Uterus (tissue), 4 donors: ENCODE measurements around the gene GTF2A1. TPM values are rescaled to one million over a fixed set of nuclear protein-coding genes. Genes with fewer than 3 reads are reported as not detected.
A peak's percentile ranks its signal among the peaks of the same experiment; 100 is the strongest.

Experiments used
- DNase-seq, 2 donors: peaks; one replicate each; pipeline ENCODE4 v3.0.0-alpha.2; 2019 to 2020
- H3K27ac ChIP-seq, 2 donors: fragments of 200-600 bp; sonication (generic); 1 replicate in 1 of 2; 2 replicates in 1 of 2; pipeline ENCODE4 v1.5.1; 2016 to 2018
- H3K27me3 ChIP-seq, 2 donors: fragments of 200-600 bp; sonication (generic); one replicate each; pipeline ENCODE4 v1.5.1; 2018 to 2019; ENCODE audit warnings: control low read depth in 1 of 2
- H3K36me3 ChIP-seq, 2 donors: fragments of 200-600 bp; sonication (generic); one replicate each; pipeline ENCODE4 v1.5.1; 2019; ENCODE audit warnings: control low read depth in 1 of 2
- H3K4me1 ChIP-seq, 2 donors: fragments of 200-600 bp; sonication (generic); one replicate each; pipeline ENCODE4 v1.5.1; 2018 to 2019; ENCODE audit warnings: control low read depth in 1 of 2
- H3K4me3 ChIP-seq, 2 donors: fragments of 200-600 bp; sonication (generic); 1 replicate in 1 of 2; 2 replicates in 1 of 2; pipeline ENCODE4 v1.5.1; 2018 to 2019; ENCODE audit warnings: mild to moderate bottlenecking in 1 of 2
- H3K9me3 ChIP-seq, 2 donors: fragments of 200-600 bp; sonication (generic); one replicate each; pipeline ENCODE4 v1.5.1; 2019; ENCODE audit warnings: control low read depth in 1 of 2
- CTCF ChIP-seq, 4 experiments: fragments of 200-600 bp in 2 of 4; fragments of 450-650 bp in 2 of 4; sonication (generic) in 2 of 4; IDR thresholded peaks; one replicate each; pipeline ENCODE4 v1.5.1; 2016 to 2019; ENCODE audit warnings: antibody characterized with exemption in 4 of 4, mild to moderate bottlenecking in 2 of 4, moderate library complexity in 1 of 4
- POLR2A ChIP-seq, 2 donors: fragments of 450-650 bp; IDR thresholded peaks; one replicate each; pipeline ENCODE4 v1.6.1; 2016; ENCODE audit warnings: antibody characterized with exemption in 2 of 2, mild to moderate bottlenecking in 1 of 2, moderate library complexity in 1 of 2
- intact Hi-C: fragments of 100-400 bp; cut with DNase I; formaldehyde crosslinking; loops from one replicate; pipeline ENCODE4 v1.15.1; 2023; ENCODE audit warnings: low total_unique reads
- total RNA-seq, 4 donors: library from RNA; depleted of rRNA in 3 of 4; stranded (reverse); fragments of >200 nt in 3 of 4; gene quantifications; one replicate each; pipeline versions ENCODE4 v1.1.0 to v1.2.4, GENCODE V29; 2014 to 2023
- donor health status: DM: yes; HTN: yes; CAD: no.

The GTF2A1 gene
- total RNA-seq, result 10 to 100 TPM; 28.2 to 52.4 (median 35.9) TPM

DNA sequence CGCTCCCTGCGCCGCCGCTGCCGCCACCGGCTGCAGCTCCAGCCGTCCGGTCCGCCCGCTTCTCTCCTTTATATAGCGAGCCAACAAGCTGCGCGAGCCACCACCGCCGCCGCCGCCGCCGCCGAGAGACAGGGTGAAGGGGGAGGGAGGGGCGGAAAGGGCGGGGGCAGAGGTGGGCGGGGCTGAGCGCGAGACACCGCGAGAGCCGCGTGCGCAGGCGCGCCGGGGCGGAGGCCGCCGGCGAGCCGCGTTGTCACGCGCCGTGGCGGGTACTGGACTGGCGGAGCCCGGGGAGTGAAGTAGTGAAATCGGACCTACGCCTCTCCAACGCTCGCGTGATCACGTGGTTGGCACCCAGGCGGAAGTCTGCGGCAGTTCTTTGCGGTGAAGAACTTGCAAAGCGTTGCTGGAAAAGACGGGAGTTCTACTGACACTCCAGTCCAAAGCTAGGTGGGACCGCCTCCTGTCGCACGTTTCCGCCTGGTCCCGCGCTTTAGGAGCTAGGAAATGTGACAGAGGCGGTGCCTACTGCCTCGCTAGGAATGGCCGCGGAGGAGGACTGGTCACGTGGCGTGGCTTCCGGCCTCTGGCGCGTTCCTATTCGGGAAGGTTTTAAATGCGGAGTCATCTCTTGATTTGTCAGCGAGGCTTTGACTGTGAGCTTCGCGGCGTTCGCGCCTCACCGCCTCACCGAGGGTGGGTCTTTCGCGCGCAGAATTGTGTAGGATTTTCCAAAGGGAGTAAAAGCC lies at the start of gene GTF2A1:
TSS of gene GTF2A1 (minus strand) at position 130 of the 749 bp plus-strand sequence. CDS start 441 bp downstream, outside the sequence.
- intact Hi-C loops, result no loop called here
- peak; percentile 93 to 96 for DNase-seq
- TF ChIP-seq CTCF (IDR thresholded peaks at IDR 0.05), result peak in 2 of 4 experiments; percentile 7 to 18
- TF ChIP-seq POLR2A (IDR thresholded peaks at IDR 0.05), result peak; percentile 88
- no peaks in the 10 kb centered on the region for H3K9me3 ChIP-seq
- no peaks in the 10 kb centered on the region for H3K36me3 ChIP-seq
- H3K27me3 ChIP-seq, result no peaks in the 10 kb centered on the region
- H3K4me3 ChIP-seq, result peak within 1 kb of the TSS; percentile 92 to 93
- peak within 1 kb of the TSS; percentile 99 for H3K27ac ChIP-seq
- H3K4me1 ChIP-seq, result peaks cover 0 to 13% of the 10 kb centered on the region in 2 donors

- H3K27me3 ChIP-seq, result no peaks in the 10 kb centered on the region
- H3K4me1 ChIP-seq, result no peaks in the 10 kb centered on the region
- no peaks in the 10 kb centered on the region for H3K9me3 ChIP-seq
- intact Hi-C loops, result loop anchor here (10.0 kb wide), 1 partner anchor 185 kb away; no protein-coding TSS in a partner anchor
- DNase-seq, result no peak
- TF ChIP-seq CTCF (IDR thresholded peaks at IDR 0.05) (no peak), POLR2A (IDR thresholded peaks at IDR 0.05) (no peak)
- H3K4me3 ChIP-seq, result no peak overlapping the region
- H3K36me3 ChIP-seq, result no peaks in the 10 kb centered on the region
- no peak overlapping the region for H3K27ac ChIP-seq
These were observed 49.2 kb upstream of the GTF2A1 start for GRCh38 chr14:81269979-81270375.

DNA sequence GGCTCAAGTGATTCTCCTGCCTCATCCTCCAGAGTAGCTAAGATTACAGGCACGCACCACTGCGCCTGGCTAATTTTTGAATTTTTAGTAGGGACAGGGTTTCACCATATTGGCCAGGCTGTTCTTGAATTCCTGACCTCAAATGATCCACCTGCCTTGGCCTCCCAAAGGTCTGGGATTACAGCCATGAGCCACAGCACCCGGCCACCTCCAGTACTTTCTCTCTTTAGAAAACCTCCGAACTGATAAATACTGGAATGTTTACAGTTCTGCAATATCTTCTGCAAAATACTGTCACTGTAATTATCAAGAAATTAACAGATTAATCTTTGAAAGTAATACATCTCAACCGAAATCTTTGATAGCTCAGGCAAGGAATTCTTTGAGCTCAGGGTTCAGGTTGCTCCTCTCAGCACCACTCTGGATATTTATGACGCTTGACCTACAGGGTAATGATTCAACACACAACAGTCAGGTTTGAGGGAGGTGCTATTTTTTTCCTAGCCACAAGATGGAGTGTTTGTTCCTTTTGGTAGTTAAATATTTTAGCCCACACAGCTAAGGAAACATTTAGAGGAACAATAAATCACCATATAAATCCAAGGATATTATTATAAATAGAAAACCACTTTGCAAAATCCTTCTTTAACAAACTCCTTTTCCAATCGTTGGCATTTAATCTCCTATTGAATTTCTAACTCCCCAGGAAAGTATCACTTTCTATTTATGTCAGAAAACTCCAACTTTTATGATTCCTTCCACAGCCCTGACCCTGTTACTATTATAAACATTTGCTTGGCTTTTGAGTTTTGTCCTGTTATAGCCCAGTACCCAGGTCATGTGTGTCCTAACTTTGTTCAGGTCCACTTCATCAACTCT lies 48.6 kb upstream of the GTF2A1 start:
- H3K4me1 ChIP-seq, result no peaks in the 10 kb centered on the region
- TF ChIP-seq POLR2A (IDR thresholded peaks at IDR 0.05), result no peak
- peak; percentile 56 to 79 (median 74) for TF ChIP-seq CTCF (IDR thresholded peaks at IDR 0.05)
- DNase-seq, result peak in 1 of 2 donors; percentile 25
- H3K9me3 ChIP-seq, result no peaks in the 10 kb centered on the region
- no peaks in the 10 kb centered on the region for H3K27me3 ChIP-seq
- intact Hi-C loops, result no loop called here
- H3K4me3 ChIP-seq, result no peak overlapping the region
- H3K36me3 ChIP-seq, result no peaks in the 10 kb centered on the region
- H3K27ac ChIP-seq, result no peak overlapping the region

DNA sequence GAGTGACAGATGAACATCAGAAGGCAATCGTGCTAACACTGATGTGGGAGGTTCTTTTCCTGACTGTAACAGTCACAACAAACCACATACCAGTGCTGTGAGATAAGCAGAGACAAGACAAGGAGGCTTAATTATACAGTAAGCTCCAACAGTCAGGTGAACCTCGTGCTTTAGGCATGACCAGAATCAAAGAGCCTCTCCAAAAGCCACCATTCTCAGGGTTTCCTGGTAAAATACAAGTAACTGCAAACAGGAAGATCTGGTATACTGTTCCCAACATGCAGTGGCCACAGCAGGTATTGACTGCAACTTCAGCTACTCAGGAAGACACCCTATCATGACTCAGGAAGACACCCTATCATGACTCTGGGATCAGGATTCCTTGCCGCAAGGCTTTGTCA lies 47.3 kb upstream of the GTF2A1 start:
- TF ChIP-seq POLR2A (IDR thresholded peaks at IDR 0.05) (no peak), CTCF (IDR thresholded peaks at IDR 0.05) (no peak)

More for the DNA sequence above, 47.3 kb upstream of the GTF2A1 start:
- no peaks in the 10 kb centered on the region for H3K4me1 ChIP-seq
- no peaks in the 10 kb centered on the region for H3K27me3 ChIP-seq
- no peak overlapping the region for H3K27ac ChIP-seq
- no peak for DNase-seq
- H3K9me3 ChIP-seq, result no peaks in the 10 kb centered on the region
- intact Hi-C loops, result no loop called here
- no peaks in the 10 kb centered on the region for H3K36me3 ChIP-seq
- no peak overlapping the region for H3K4me3 ChIP-seq
